CD14-positive monocyte (primary cell): ENCODE results near the gene ZNF592. TPM values are rescaled to one million over a fixed set of nuclear protein-coding genes. Genes with fewer than 3 reads are reported as not detected.

Experiments
- DNase-seq, 3 donors: peaks; one replicate each; pipeline ENCODE4 v3.0.0-alpha.2; 2011 to 2022
- H2AFZ ChIP-seq: 2 replicates; pipeline ENCODE4 v1.6.0; 2012; ENCODE audit warnings: mild to moderate bottlenecking, low read depth, low read length, inconsistent platforms; ENCODE audit not compliant: insufficient read depth, poor library complexity, severe bottlenecking
- H3K27ac ChIP-seq, 2 donors: 1 replicate in 1 of 2; 2 replicates in 1 of 2; pipeline ENCODE4 v1.5.1; 2012 to 2013; ENCODE audit warnings: low read length in 2 of 2, control low read depth in 1 of 2, inconsistent platforms in 1 of 2, low read depth in 1 of 2, mild to moderate bottlenecking in 1 of 2
- H3K27me3 ChIP-seq, 2 donors: one replicate each; pipeline versions ENCODE4 v1.6.0 to v1.6.1; 2011 to 2013; ENCODE audit warnings: low read length in 2 of 2; ENCODE audit not compliant: control insufficient read depth in 2 of 2, insufficient read depth in 2 of 2
- H3K36me3 ChIP-seq, 2 donors: replicated peaks in 1 of 2; 1 replicate in 1 of 2; 2 replicates in 1 of 2; pipeline versions ENCODE4 v1.5.1 to v1.6.1; 2012 to 2013; ENCODE audit warnings: low read length in 2 of 2, control low read depth in 1 of 2, inconsistent platforms in 1 of 2, mild to moderate bottlenecking in 1 of 2; ENCODE audit not compliant: insufficient read depth in 2 of 2, control insufficient read depth in 1 of 2
- H3K4me1 ChIP-seq, 2 donors: 1 replicate in 1 of 2; 2 replicates in 1 of 2; pipeline versions ENCODE4 v1.5.1 to v1.6.1; 2012 to 2013; ENCODE audit warnings: low read length in 2 of 2, control low read depth in 1 of 2, inconsistent platforms in 1 of 2, mild to moderate bottlenecking in 1 of 2, moderate library complexity in 1 of 2; ENCODE audit not compliant: insufficient read depth in 2 of 2, control insufficient read depth in 1 of 2
- H3K4me2 ChIP-seq: replicated peaks from 2 replicates; pipeline ENCODE3; 2012; ENCODE audit warnings: low read length, moderate library complexity, mild to moderate bottlenecking; ENCODE audit not compliant: poor library complexity, severe bottlenecking; ENCODE audit errors: extremely low read depth
- H3K4me3 ChIP-seq, 3 experiments: fragments of 200-600 bp in 1 of 3; sonication (generic) in 1 of 3; replicated peaks in 1 of 3; 1 replicate in 2 of 3; 2 replicates in 1 of 3; pipeline ENCODE4 v1.5.1; 2011 to 2013; ENCODE audit warnings: low read length in 3 of 3, mild to moderate bottlenecking in 3 of 3, control low read depth in 2 of 3, low read depth in 2 of 3, inconsistent platforms in 1 of 3, moderate library complexity in 1 of 3
- H3K79me2 ChIP-seq: 2 replicates; pipeline ENCODE4 v1.6.0; 2012; ENCODE audit warnings: mild to moderate bottlenecking, control low read depth, inconsistent platforms, low read length, moderate library complexity; ENCODE audit not compliant: insufficient read depth
- H3K9ac ChIP-seq: 2 replicates; pipeline ENCODE4 v1.6.0; 2017; ENCODE audit warnings: low read length, mild to moderate bottlenecking; ENCODE audit not compliant: insufficient read depth, poor library complexity, severe bottlenecking
- H3K9me3 ChIP-seq, 2 donors: replicated peaks in 1 of 2; 1 replicate in 1 of 2; 2 replicates in 1 of 2; pipeline versions ENCODE4 v1.5.1 to v1.6.1; 2012 to 2013; ENCODE audit warnings: low read length in 2 of 2, control low read depth in 1 of 2; ENCODE audit not compliant: control insufficient read depth in 1 of 2, insufficient read depth in 1 of 2
- H4K20me1 ChIP-seq: 2 replicates; pipeline ENCODE4 v1.6.0; 2012; ENCODE audit warnings: mild to moderate bottlenecking, low read length, control low read depth, moderate library complexity; ENCODE audit not compliant: insufficient read depth
- H3K27ac Mint-ChIP-seq, 7 donors: one replicate each; pipeline ENCODE4 v1.8.0; 2020; ENCODE audit warnings: mild to moderate bottlenecking in 7 of 7, mixed read lengths in 7 of 7, moderate library complexity in 6 of 7, inconsistent platforms in 2 of 7
- H3K27me3 Mint-ChIP-seq, 3 donors: one replicate each; pipeline ENCODE4 v1.8.0; 2021 to 2022; ENCODE audit warnings: low read depth in 3 of 3, mild to moderate bottlenecking in 3 of 3, mixed read lengths in 3 of 3, moderate library complexity in 3 of 3, inconsistent platforms in 1 of 3
- H3K36me3 Mint-ChIP-seq, 2 donors: one replicate each; pipeline ENCODE4 v1.8.0; 2020; ENCODE audit warnings: mixed read lengths in 2 of 2, inconsistent platforms in 1 of 2, mild to moderate bottlenecking in 1 of 2
- H3K4me1 Mint-ChIP-seq: one replicate; pipeline ENCODE4 v1.8.0; 2020; ENCODE audit warnings: mild to moderate bottlenecking, mixed read lengths
- H3K4me3 Mint-ChIP-seq, 2 donors: one replicate each; pipeline ENCODE4 v1.8.0; 2020; ENCODE audit warnings: mild to moderate bottlenecking in 2 of 2, mixed read lengths in 2 of 2, moderate library complexity in 1 of 2
- H3K9me3 Mint-ChIP-seq, 7 donors: one replicate each; pipeline ENCODE4 v1.8.0; 2020 to 2022; ENCODE audit warnings: mixed read lengths in 7 of 7, mild to moderate bottlenecking in 6 of 7, moderate library complexity in 6 of 7, inconsistent platforms in 2 of 7
- intact Hi-C, 2 donors: fragments of 100-400 bp; cut with micrococcal nuclease; formaldehyde crosslinking; loops; one replicate each; pipeline versions ENCODE4 v1.15.0 to v1.15.1; 2023
- polyA plus RNA-seq, 3 donors: library from polyadenylated mRNA; depleted of rRNA in 1 of 3; unstranded in 2 of 3; stranded (reverse) in 1 of 3; fragments of 300-500 nt in 2 of 3; fragments of >200 nt in 1 of 3; fragmentation: Illumina TruSeq in 2 of 3; gene quantifications; 1 replicate in 2 of 3; 2 replicates in 1 of 3; pipeline ENCODE4 v1.2.3, GENCODE V29; 2012 to 2021
- small RNA-seq: library from RNA; depleted of rRNA; stranded (forward); fragments of <200 nt; gene quantifications from one replicate; pipeline ENCODE3, GENCODE V24; 2012; ENCODE audit warnings: low read depth; ENCODE audit not compliant: insufficient read length
- TF ChIP-seq, protein P1 (sequence below): fragments of 200-600 bp; IDR thresholded peaks from one replicate; pipeline ENCODE4 v1.8.0; 2022; ENCODE audit warnings: antibody characterized with exemption, mild to moderate bottlenecking

ZNF592 gene
- polyA plus RNA-seq, 3 donors: 2.8 to 43.6 (median 5.0) TPM

- Histone ChIP-seq H3K4me3 (no peak overlapping the region), H4K20me1 (no peaks in the 10 kb centered on the region), H3K9ac (no peak overlapping the region), H2AFZ (no peak overlapping the region), H3K79me2 (no peaks in the 10 kb centered on the region), H3K4me1 (no peaks in the 10 kb centered on the region), H3K4me2 (no peak overlapping the region), H3K9me3 (no peaks in the 10 kb centered on the region), H3K27ac (no peak overlapping the region), H3K36me3 (no peaks in the 10 kb centered on the region), H3K27me3 (no peaks in the 10 kb centered on the region)
- DNase-seq: no peak
- Mint-ChIP-seq H3K4me3 (no peak overlapping the region), H3K27me3 (peaks cover 0 to 2% (median 0%) of the 10 kb centered on the region in 3 donors), H3K27ac (no peak overlapping the region), H3K4me1 (no peaks in the 10 kb centered on the region), H3K36me3 (no peaks in the 10 kb centered on the region), H3K9me3 (no peaks in the 10 kb centered on the region)
- intact Hi-C loops: no loop called here
- TF ChIP-seq, protein P1, sequence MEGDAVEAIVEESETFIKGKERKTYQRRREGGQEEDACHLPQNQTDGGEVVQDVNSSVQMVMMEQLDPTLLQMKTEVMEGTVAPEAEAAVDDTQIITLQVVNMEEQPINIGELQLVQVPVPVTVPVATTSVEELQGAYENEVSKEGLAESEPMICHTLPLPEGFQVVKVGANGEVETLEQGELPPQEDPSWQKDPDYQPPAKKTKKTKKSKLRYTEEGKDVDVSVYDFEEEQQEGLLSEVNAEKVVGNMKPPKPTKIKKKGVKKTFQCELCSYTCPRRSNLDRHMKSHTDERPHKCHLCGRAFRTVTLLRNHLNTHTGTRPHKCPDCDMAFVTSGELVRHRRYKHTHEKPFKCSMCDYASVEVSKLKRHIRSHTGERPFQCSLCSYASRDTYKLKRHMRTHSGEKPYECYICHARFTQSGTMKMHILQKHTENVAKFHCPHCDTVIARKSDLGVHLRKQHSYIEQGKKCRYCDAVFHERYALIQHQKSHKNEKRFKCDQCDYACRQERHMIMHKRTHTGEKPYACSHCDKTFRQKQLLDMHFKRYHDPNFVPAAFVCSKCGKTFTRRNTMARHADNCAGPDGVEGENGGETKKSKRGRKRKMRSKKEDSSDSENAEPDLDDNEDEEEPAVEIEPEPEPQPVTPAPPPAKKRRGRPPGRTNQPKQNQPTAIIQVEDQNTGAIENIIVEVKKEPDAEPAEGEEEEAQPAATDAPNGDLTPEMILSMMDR: no peak
Observed at GRCh38 chr15:84855765-84856164, 107.4 kb downstream of the ZNF592 start.

Small RNA genes lying within 50 kb of the gene (small RNA-seq; reads per million reads assigned to genes)
- not detected for gene RF00402

Other genes starting within 250 kb of the ZNF592 start
- gene ZSCAN2, start 147.6 kb upstream of the ZNF592 start, polyA plus RNA-seq: 1 to 10 TPM; 1.7 to 6.1 (median 3.4) TPM
- gene WDR73, start 94.3 kb upstream of the ZNF592 start, polyA plus RNA-seq: 10 to 100 TPM; 12.1 to 19.9 (median 14.3) TPM
- under 1 TPM; 0.45 to 0.81 (median 0.56) TPM for gene NMB, start 90.4 kb upstream of the ZNF592 start, polyA plus RNA-seq
- 100 to 1,000 TPM; 111 to 166 (median 154) TPM for gene SEC11A, start 32.5 kb upstream of the ZNF592 start, polyA plus RNA-seq
- under 1 TPM in 2 of 3 donors, not detected in 1; 0.02 to 0.12 TPM for gene ALPK3, start 68.8 kb downstream of the ZNF592 start, polyA plus RNA-seq
- gene SLC28A1, start 136.1 kb downstream of the ZNF592 start, polyA plus RNA-seq: not detected
- 10 to 100 TPM in 1 of 3 donors, 1 to 10 TPM in 2; 2.8 to 33.4 (median 4.9) TPM for gene PDE8A, start 233.3 kb downstream of the ZNF592 start, polyA plus RNA-seq